Caco-2 (cell line): ENCODE results near the gene BLOC1S4. TPM values are rescaled to one million over a fixed set of nuclear protein-coding genes. Genes with fewer than 3 reads are reported as not detected.

Source experiments
- BruUV-seq: library from RNA; stranded (reverse); fragments of 400-500 nt; replicated peaks from 2 replicates; lab custom pipeline; 2021; lab: Mats Ljungman, UMichigan
- CTCF ChIA-PET: fragments of 300-600 bp; sonication (Branson Sonifier 250); formaldehyde crosslinking; loops from one replicate; lab custom pipeline; 2022; ENCODE audit warnings: antibody characterized with exemption; lab: Charles Lee
- POLR2A ChIA-PET: fragments of 300-600 bp; sonication (Branson Sonifier 250); formaldehyde crosslinking; loops from one replicate; lab custom pipeline; 2022; ENCODE audit warnings: antibody characterized with exemption; lab: Charles Lee
- DNase-seq, 2 experiments: peaks; one replicate each; pipeline versions ENCODE4 v3.0.0 to v3.0.0-alpha.2; 2020 to 2022
- H3K27me3 ChIP-seq: replicated peaks from 2 replicates; pipeline ENCODE4 v1.6.0; 2011; ENCODE audit warnings: low read length; ENCODE audit not compliant: control insufficient read depth, insufficient read depth
- H3K36me3 ChIP-seq: 2 replicates; pipeline ENCODE4 v1.5.1; 2011; ENCODE audit warnings: low read length; ENCODE audit not compliant: control insufficient read depth, insufficient read depth
- H3K4me1 ChIP-seq: fragments of 250-450 bp; sonication (Bioruptor Pico); 2 replicates; pipeline ENCODE4 v1.5.1; 2020; ENCODE audit warnings: mild to moderate bottlenecking
- H3K4me3 ChIP-seq: 2 replicates; pipeline ENCODE4 v1.5.1; 2011; ENCODE audit warnings: low read depth, mild to moderate bottlenecking, control low read depth, low read length
- H3K9me3 ChIP-seq: fragments of 250-450 bp; sonication (Bioruptor Pico); 2 replicates; pipeline ENCODE4 v1.5.1; 2020; ENCODE audit warnings: mild to moderate bottlenecking, moderate library complexity
- H3K27ac Mint-ChIP-seq: one replicate; pipeline ENCODE4 v1.8.0; 2022; ENCODE audit warnings: mixed read lengths; ENCODE audit not compliant: unreplicated experiment
- H3K27me3 Mint-ChIP-seq: one replicate; pipeline ENCODE4 v1.8.0; 2022; ENCODE audit warnings: mixed read lengths; ENCODE audit not compliant: insufficient read depth, unreplicated experiment
- H3K36me3 Mint-ChIP-seq: one replicate; pipeline ENCODE4 v1.8.0; 2022; ENCODE audit warnings: mild to moderate bottlenecking, mixed read lengths; ENCODE audit not compliant: insufficient read depth, unreplicated experiment
- H3K4me1 Mint-ChIP-seq: one replicate; pipeline ENCODE4 v1.8.0; 2022; ENCODE audit warnings: low read depth, mixed read lengths; ENCODE audit not compliant: unreplicated experiment
- H3K4me3 Mint-ChIP-seq: one replicate; pipeline ENCODE4 v1.8.0; 2022; ENCODE audit warnings: mild to moderate bottlenecking, moderate library complexity, mixed read lengths; ENCODE audit not compliant: unreplicated experiment
- H3K9me3 Mint-ChIP-seq: one replicate; pipeline ENCODE4 v1.8.0; 2022; ENCODE audit warnings: mixed read lengths; ENCODE audit not compliant: unreplicated experiment
- CTCF ChIP-seq, 2 experiments: fragments of 200-600 bp in 1 of 2; IDR thresholded peaks; 1 replicate in 1 of 2; 2 replicates in 1 of 2; pipeline versions ENCODE4 v1.5.1 to v1.8.0; 2011 to 2022; ENCODE audit warnings: antibody characterized with exemption in 1 of 2, control low read depth in 1 of 2, inconsistent platforms in 1 of 2, low read depth in 1 of 2, low read length in 1 of 2, mild to moderate bottlenecking in 1 of 2, moderate library complexity in 1 of 2; ENCODE audit not compliant: insufficient read depth in 1 of 2, severe bottlenecking in 1 of 2, unreplicated experiment in 1 of 2
- intact Hi-C: fragments of 100-400 bp; cut with micrococcal nuclease; formaldehyde crosslinking; loops from one replicate; pipeline ENCODE4 v1.10.0; 2022; ENCODE audit not compliant: unreplicated experiment
- total RNA-seq: library from RNA; stranded (reverse); gene quantifications from 2 replicates; pipeline ENCODE4 v1.2.3, GENCODE V29; 2022

Gene BLOC1S4
- total RNA-seq, 1 experiment from 2014 or later = 17.2 TPM

GRCh38 chr4:6758728-6759127 lies 42.8 kb downstream of the BLOC1S4 start:
- peaks cover 11% of the 10 kb centered on the region for H3K4me1 Mint-ChIP-seq
- intact Hi-C loops = no loop called here
- no TSS peak for BruUV-seq
- no peaks in the 10 kb centered on the region for H3K27me3 ChIP-seq
- no peaks in the 10 kb centered on the region for H3K27me3 Mint-ChIP-seq
- H3K9me3 Mint-ChIP-seq = no peaks in the 10 kb centered on the region
- peaks cover 20% of the 10 kb centered on the region for H3K4me1 ChIP-seq
- POLR2A ChIA-PET = no interaction called here
- no peaks in the 10 kb centered on the region for H3K36me3 Mint-ChIP-seq
- TF ChIP-seq CTCF (IDR thresholded peaks at IDR 0.05; ENCODE audit: insufficient read depth in 1 of 2, low read depth in 1 of 2, low read length in 1 of 2, severe bottlenecking in 1 of 2, unreplicated experiment in 1 of 2) = no peak
- no peaks in the 10 kb centered on the region for H3K9me3 ChIP-seq
- CTCF ChIA-PET = interaction anchor here (1.0 kb wide), 1 partner anchor 25 kb away, joined by 3 read pairs; no protein-coding TSS in a partner anchor
- H3K27ac Mint-ChIP-seq = peak overlapping the region; percentile 39
- H3K4me3 Mint-ChIP-seq = no peak overlapping the region
- peak; percentile 29 to 71 for DNase-seq
- no peaks in the 10 kb centered on the region for H3K36me3 ChIP-seq
- H3K4me3 ChIP-seq = no peak overlapping the region

DNA sequence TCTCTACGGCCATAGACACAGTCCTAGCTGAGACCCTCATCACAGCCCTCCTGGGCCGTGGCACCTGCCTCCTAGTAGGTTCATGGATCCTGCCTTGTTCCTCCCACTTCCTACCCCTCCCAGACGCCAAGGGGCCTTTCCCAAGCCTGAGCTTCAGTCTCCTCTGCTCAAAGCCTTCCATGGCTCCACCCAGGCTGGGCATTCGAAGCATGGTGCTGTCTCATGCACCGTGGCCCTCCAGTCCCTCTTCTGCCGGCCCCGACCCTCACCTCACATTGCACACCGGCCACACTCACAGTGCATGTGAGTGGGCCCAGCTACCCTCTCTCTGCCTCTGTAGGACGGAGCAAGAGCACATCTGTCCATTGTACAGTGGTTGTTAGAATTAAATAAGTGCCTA lies 44.9 kb downstream of the BLOC1S4 start:
- H3K36me3 Mint-ChIP-seq = no peaks in the 10 kb centered on the region
- no peak overlapping the region for H3K4me3 Mint-ChIP-seq
- ChIA-PET POLR2A (no interaction called here), CTCF (no interaction called here)
- intact Hi-C loops = no loop called here
- BruUV-seq = no TSS peak
- peaks cover 11% of the 10 kb centered on the region for H3K4me1 Mint-ChIP-seq
- Histone ChIP-seq H3K36me3 (no peaks in the 10 kb centered on the region), H3K4me3 (no peak overlapping the region), H3K4me1 (peaks cover 9% of the 10 kb centered on the region), H3K9me3 (no peaks in the 10 kb centered on the region), H3K27me3 (no peaks in the 10 kb centered on the region)
- TF ChIP-seq CTCF (IDR thresholded peaks at IDR 0.05; ENCODE audit: insufficient read depth in 1 of 2, low read depth in 1 of 2, low read length in 1 of 2, severe bottlenecking in 1 of 2, unreplicated experiment in 1 of 2) = no peak
- H3K9me3 Mint-ChIP-seq = no peaks in the 10 kb centered on the region
- no peak for DNase-seq
- no peak overlapping the region for H3K27ac Mint-ChIP-seq
- no peaks in the 10 kb centered on the region for H3K27me3 Mint-ChIP-seq

DNA sequence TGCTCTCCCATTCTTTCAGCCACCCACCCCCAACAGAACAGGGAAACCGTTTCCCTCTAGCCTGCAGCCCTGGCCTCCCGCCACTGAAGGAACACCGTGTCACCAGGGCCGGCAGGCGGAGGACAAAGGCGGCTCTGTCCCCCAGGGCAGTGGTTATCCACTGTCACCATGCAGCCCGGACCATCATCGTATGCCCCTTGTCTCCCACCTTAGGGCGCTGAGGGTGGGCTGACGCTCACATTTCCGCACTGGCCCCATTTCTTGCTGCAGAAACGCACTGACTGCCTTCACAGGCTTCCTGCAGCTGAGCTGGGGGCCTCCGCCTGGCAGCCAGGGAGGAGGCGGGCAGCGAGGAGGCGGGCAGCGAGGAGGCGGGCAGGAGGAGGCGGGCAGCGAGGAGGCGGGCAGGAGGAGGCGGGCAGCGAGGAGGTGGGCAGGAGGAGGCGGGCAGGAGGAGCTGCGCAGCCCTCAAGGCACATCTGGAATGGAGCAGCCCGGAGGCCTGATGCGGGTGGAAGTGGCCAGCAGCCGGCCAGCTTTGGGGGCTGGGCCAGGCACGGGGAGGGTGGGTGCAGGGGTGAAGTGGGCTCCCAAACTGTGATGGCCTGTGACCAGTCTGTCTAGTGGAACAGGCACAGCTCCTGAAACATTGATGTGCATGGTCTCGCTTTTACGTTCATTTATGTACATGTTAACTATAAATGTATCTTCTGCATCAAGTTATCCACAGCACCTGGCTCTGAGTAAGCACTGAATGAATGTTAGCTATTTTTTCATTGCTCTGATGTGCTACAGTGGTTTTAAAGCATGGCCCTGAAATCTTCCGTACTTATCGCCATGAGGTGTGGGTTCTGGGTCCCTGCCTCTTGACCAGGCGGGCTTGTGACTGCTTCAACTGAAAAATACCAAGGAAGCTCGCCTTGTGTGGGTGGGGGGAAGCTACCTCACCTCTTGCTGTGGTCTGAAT lies 46.0 kb downstream of the BLOC1S4 start:
- H3K4me3 Mint-ChIP-seq = no peak overlapping the region
- Histone ChIP-seq H3K36me3 (no peaks in the 10 kb centered on the region), H3K9me3 (no peaks in the 10 kb centered on the region), H3K27me3 (no peaks in the 10 kb centered on the region), H3K4me3 (no peak overlapping the region), H3K4me1 (peaks cover 9% of the 10 kb centered on the region)
- ChIA-PET CTCF (no interaction called here), POLR2A (no interaction called here)
- no peaks in the 10 kb centered on the region for H3K36me3 Mint-ChIP-seq
- no peak overlapping the region for H3K27ac Mint-ChIP-seq
- no peaks in the 10 kb centered on the region for H3K27me3 Mint-ChIP-seq
- BruUV-seq = no TSS peak
- intact Hi-C loops = no loop called here
- H3K9me3 Mint-ChIP-seq = no peaks in the 10 kb centered on the region
- DNase-seq = no peak
- peaks cover 11% of the 10 kb centered on the region for H3K4me1 Mint-ChIP-seq
- no peak for TF ChIP-seq CTCF (IDR thresholded peaks at IDR 0.05; ENCODE audit: insufficient read depth in 1 of 2, low read depth in 1 of 2, low read length in 1 of 2, severe bottlenecking in 1 of 2, unreplicated experiment in 1 of 2)
